ENCODE measurements around the gene SH3D21.

The SH3D21 gene

GRCh38 chr1:36303650-36304360, 2.4 kb upstream of the SH3D21 start:
- TF ChIP-seq, protein P1, sequence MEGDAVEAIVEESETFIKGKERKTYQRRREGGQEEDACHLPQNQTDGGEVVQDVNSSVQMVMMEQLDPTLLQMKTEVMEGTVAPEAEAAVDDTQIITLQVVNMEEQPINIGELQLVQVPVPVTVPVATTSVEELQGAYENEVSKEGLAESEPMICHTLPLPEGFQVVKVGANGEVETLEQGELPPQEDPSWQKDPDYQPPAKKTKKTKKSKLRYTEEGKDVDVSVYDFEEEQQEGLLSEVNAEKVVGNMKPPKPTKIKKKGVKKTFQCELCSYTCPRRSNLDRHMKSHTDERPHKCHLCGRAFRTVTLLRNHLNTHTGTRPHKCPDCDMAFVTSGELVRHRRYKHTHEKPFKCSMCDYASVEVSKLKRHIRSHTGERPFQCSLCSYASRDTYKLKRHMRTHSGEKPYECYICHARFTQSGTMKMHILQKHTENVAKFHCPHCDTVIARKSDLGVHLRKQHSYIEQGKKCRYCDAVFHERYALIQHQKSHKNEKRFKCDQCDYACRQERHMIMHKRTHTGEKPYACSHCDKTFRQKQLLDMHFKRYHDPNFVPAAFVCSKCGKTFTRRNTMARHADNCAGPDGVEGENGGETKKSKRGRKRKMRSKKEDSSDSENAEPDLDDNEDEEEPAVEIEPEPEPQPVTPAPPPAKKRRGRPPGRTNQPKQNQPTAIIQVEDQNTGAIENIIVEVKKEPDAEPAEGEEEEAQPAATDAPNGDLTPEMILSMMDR (IDR thresholded peaks at IDR 0.05) = no peak

DNA sequence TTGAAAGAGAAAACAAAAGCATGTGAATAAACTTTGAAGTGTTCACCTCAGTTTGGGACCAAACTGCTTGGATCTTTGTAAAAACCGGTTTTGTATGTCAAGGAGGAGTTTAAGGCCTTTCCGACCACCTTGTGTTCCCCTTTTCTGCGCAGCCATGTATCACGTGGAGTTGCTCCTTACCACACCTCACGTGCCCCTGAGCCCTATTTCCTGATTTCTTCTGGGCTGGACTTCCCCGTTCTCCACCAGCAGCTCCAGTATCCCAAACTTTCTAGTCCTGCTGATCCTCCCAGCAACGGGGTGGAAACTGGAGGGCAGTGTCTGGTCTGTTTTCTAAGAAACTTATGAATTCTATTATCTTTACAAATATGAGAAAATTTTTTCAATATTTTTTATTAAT, 1.6 kb upstream of the SH3D21 start:
- TF ChIP-seq, protein P1 (IDR thresholded peaks at IDR 0.05) = no peak

DNA sequence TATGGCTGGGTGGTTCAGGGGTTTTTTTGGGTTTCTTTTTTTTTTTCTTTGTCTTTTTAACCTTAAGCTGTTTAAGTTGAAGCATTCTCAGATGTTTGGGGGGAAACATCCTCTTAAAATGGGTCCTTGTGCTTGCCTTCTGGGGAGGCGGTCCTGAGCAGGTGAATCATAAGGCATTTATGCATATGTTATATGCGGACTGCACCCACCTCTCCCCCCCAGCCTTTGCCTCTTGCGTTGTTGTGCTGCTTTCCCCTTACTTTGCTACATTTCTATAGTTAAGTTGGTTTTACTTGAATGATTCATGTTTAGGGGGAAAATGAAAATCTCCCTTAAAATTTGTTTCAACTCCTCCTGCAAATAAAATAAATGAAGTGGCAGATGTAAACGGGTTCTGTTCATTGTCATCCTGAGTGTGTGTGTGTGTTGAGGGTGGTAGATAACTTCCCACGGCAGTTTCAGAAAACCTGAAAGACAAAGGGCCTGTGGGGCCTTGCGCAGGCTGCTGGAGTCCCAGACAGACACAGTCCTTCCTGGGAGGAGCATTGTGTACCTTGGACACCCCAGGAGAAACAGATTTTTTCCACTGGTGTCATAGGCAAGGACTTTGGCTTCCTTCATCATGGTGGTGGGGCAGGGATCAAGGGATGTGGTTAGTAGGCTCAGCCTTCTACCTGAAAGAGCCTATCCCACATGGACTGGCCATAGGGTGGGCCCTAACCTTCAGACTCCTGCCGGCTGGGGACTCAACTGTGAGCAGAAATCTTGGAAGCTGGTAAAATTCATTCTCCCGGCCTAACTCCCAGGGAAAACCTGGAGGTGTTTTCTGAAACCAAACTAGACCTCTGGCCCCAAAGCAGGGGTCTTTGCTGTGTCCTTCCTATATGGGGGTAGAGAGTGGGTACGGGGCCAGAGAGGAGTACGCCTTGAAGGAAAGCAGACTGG, 926 bp upstream of the SH3D21 start:
- TF ChIP-seq, protein P1 (IDR thresholded peaks at IDR 0.05) = no peak

- TF ChIP-seq, protein P1 (IDR thresholded peaks at IDR 0.05) = no peak
Observed at GRCh38 chr1:36305915-36306209, 306 bp upstream of the SH3D21 start.

- TF ChIP-seq, protein P1 (IDR thresholded peaks at IDR 0.05) = no peak
Observed at GRCh38 chr1:36306902-36307456, 811 bp downstream of the SH3D21 start.

GRCh38 chr1:36307601-36308330, 1.6 kb downstream of the SH3D21 start:
- TF ChIP-seq, protein P1 (IDR thresholded peaks at IDR 0.05) = no peak

DNA sequence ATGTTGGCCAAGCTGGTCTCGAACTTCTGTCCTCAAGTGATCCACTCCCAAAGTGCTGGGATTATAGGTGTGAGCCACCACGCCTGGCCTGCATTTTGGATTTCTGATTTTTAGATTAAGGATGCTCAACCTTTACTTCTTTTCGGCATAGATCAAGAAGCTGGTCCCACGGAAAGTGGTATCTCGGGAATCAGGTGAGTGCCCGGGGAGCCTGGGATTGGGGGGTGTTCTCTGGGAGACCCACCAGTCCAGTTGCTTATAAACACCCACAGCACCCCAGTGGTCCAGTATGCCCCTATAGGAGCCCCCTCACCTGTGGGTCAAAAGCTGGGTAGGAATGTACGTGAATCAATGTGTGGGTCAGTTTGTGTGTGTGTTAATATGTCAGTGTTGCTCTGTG, 3.2 kb downstream of the SH3D21 start:
- TF ChIP-seq, protein P1 (IDR thresholded peaks at IDR 0.05) = no peak
